K562 (cell line): ENCODE measurements around the gene NKX1-2. TPM values are rescaled to one million over a fixed set of nuclear protein-coding genes. Genes with fewer than 3 reads are reported as not detected.

Experiments used
- BRCA1 ChIP-seq, 2 experiments: fragments of 450-650 bp in 1 of 2; sonication (generic) in 1 of 2; formaldehyde crosslinking in 1 of 2; IDR thresholded peaks; 2 replicates each; pipeline versions ENCODE4 v1.5.0 to v1.6.1; 2017 to 2020; ENCODE audit warnings: mild to moderate bottlenecking in 1 of 2, missing genetic modification reagents in 1 of 2
- C11orf30 ChIP-seq: fragments of 450-650 bp; IDR thresholded peaks from 2 replicates; pipeline ENCODE4 v1.6.1; 2016; ENCODE audit warnings: low read depth, mild to moderate bottlenecking
- CEBPG ChIP-seq, 3 experiments: fragments of 200-800 bp in 1 of 3; sonication (Bioruptor generic) in 1 of 3; sonication (generic) in 1 of 3; formaldehyde crosslinking in 1 of 3; IDR thresholded peaks in 2 of 3; conservative IDR thresholded peaks in 1 of 3; 2 replicates each; pipeline versions ENCODE4 v1.6.1 to v1.8.0; 2016 to 2022; ENCODE audit warnings: missing compliant biosample characterization in 2 of 3, missing genetic modification characterization in 2 of 3, mild to moderate bottlenecking in 1 of 3, missing genetic modification reagents in 1 of 3
- CHD1 ChIP-seq: fragments of 200-600 bp; sonication (generic); IDR thresholded peaks from one replicate; pipeline ENCODE4 v1.6.1; 2012; ENCODE audit warnings: mild to moderate bottlenecking, moderate library complexity, low read length, inconsistent platforms
- CXXC5 ChIP-seq: fragments of 250-450 bp; sonication (Bioruptor Pico); IDR thresholded peaks from 2 replicates; pipeline ENCODE4 v1.8.0; 2022; ENCODE audit warnings: inconsistent platforms, mild to moderate bottlenecking, moderate library complexity
- ELF2 ChIP-seq: fragments of 250-450 bp; sonication (Bioruptor Pico); IDR thresholded peaks from 2 replicates; pipeline ENCODE4 v1.5.0; 2021; ENCODE audit warnings: mild to moderate bottlenecking
- ILK ChIP-seq: fragments of 450-650 bp; IDR thresholded peaks from 2 replicates; pipeline ENCODE4 v1.6.1; 2016; ENCODE audit warnings: missing genetic modification characterization, low read depth, mild to moderate bottlenecking, missing compliant biosample characterization, moderate library complexity, borderline replicate concordance
- L3MBTL2 ChIP-seq: fragments of 450-650 bp; IDR thresholded peaks from 2 replicates; pipeline ENCODE4 v1.6.1; 2016; ENCODE audit warnings: mild to moderate bottlenecking, moderate library complexity
- NFIC ChIP-seq: fragments of 450-650 bp; IDR thresholded peaks from 2 replicates; pipeline ENCODE4 v1.6.1; 2017; ENCODE audit warnings: mild to moderate bottlenecking, inconsistent platforms
- PML ChIP-seq: IDR thresholded peaks from 2 replicates; pipeline ENCODE4 v1.6.1; 2012; ENCODE audit warnings: low read length, inconsistent platforms
- TAL1 ChIP-seq: fragments of 450-650 bp; IDR thresholded peaks from 2 replicates; pipeline ENCODE4 v1.6.1; 2016; ENCODE audit warnings: mild to moderate bottlenecking
- ZNF134 ChIP-seq: fragments of 250-450 bp; sonication (Bioruptor Pico); conservative IDR thresholded peaks from 2 replicates; pipeline ENCODE4 v1.4.0; 2020
- ZNF277 ChIP-seq: fragments of 250-450 bp; sonication (Bioruptor Pico); IDR thresholded peaks from 2 replicates; pipeline ENCODE4 v1.8.0; 2022; ENCODE audit warnings: inconsistent platforms, mild to moderate bottlenecking, moderate library complexity, borderline replicate concordance
- ZNF384 ChIP-seq: IDR thresholded peaks from 2 replicates; pipeline ENCODE4 v1.6.1; 2012; ENCODE audit warnings: low read depth, low read length, improper control_type of control experiment
- ZNF507 ChIP-seq: conservative IDR thresholded peaks from 2 replicates; pipeline ENCODE4 v1.6.1; 2017; ENCODE audit warnings: missing genetic modification characterization, missing compliant biosample characterization
- ZNF586 ChIP-seq: fragments of 450-650 bp; formaldehyde crosslinking; conservative IDR thresholded peaks from 2 replicates; pipeline ENCODE4 v1.4.0; 2020; ENCODE audit warnings: mild to moderate bottlenecking, moderate library complexity
- ZSCAN32 ChIP-seq: fragments of 450-650 bp; formaldehyde crosslinking; IDR thresholded peaks from 2 replicates; pipeline ENCODE4 v1.4.0; 2020; ENCODE audit warnings: mild to moderate bottlenecking, moderate library complexity
- polyA plus RNA-seq, 8 experiments: library from polyadenylated mRNA; depleted of rRNA in 4 of 8; stranded (reverse) in 5 of 8; unstranded in 3 of 8; fragments of >200 nt; fragmentation: Nextera tagmentation in 2 of 8; fragmentation: Illumina TruSeq in 1 of 8; extraction: Ambion mirVana in 2 of 8; extraction: Trizol in 1 of 8; gene quantifications; 2 replicates each; pipeline versions ENCODE4 v1.2.1 to v1.2.3, GENCODE V29; 2011 to 2014; ENCODE audit warnings: inconsistent platforms in 1 of 8, missing spikeins in 1 of 8
- total RNA-seq, 7 experiments: library from RNA; depleted of rRNA in 6 of 7; stranded (reverse); fragments of >200 nt in 6 of 7; fragmentation: Illumina TruSeq in 2 of 7; extraction: Trizol in 2 of 7; gene quantifications; 2 replicates each; pipeline versions ENCODE4 v1.2.1 to v1.2.3, GENCODE V29; 2011 to 2021; ENCODE audit warnings: low replicate concordance in 1 of 7
- TF ChIP-seq, protein P1 (sequence below): fragments of 250-450 bp; sonication (Bioruptor Pico); IDR thresholded peaks from 2 replicates; pipeline ENCODE4 v1.4.0; 2020
- TF ChIP-seq, protein P2 (sequence below): fragments of 250-450 bp; sonication (Bioruptor Pico); IDR thresholded peaks from 2 replicates; pipeline ENCODE4 v1.9.0; 2021; ENCODE audit warnings: mild to moderate bottlenecking
- TF ChIP-seq, protein P3 (sequence below): sonication (generic); formaldehyde crosslinking; IDR thresholded peaks from 2 replicates; pipeline ENCODE4 v1.8.0; 2023; ENCODE audit warnings: mild to moderate bottlenecking, missing genetic modification reagents

The NKX1-2 gene
- total and polyA plus RNA-seq, 9 of the 15 experiments (the other 6 are each of a cell fraction or from before 2014, with no cell fraction given): not detected

DNA sequence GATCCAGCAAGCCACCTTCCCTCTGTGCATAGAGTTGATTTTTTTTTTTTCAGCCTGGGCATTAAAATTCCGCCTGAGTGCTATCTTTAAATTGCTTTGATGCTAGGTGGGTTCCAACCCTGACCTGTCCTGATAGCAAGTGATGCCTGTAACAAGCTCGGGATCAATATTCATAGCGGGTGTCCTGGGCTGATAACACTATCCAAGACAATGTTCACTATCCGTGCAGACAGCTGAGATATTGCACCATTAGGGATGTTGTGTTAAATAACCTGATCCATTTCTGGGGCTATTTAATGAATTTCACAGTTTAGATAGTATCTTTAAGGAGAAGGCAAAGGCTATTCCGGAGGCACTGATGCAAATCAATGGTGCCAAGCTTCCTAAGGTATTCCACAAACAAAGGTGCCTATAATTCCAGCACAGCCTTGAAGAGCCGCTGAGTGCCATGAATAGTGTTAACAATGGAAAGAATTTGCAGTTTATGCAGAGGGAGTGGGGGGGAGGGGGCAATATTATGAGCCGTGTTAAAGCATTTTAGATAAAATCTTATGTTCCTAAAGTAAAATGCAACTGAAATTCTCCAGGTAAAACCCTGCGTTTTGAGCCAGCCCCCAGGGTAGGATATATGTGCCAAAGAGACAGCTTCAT, 4.2 kb upstream of the NKX1-2 start (continued):
- TF ChIP-seq, protein P1, sequence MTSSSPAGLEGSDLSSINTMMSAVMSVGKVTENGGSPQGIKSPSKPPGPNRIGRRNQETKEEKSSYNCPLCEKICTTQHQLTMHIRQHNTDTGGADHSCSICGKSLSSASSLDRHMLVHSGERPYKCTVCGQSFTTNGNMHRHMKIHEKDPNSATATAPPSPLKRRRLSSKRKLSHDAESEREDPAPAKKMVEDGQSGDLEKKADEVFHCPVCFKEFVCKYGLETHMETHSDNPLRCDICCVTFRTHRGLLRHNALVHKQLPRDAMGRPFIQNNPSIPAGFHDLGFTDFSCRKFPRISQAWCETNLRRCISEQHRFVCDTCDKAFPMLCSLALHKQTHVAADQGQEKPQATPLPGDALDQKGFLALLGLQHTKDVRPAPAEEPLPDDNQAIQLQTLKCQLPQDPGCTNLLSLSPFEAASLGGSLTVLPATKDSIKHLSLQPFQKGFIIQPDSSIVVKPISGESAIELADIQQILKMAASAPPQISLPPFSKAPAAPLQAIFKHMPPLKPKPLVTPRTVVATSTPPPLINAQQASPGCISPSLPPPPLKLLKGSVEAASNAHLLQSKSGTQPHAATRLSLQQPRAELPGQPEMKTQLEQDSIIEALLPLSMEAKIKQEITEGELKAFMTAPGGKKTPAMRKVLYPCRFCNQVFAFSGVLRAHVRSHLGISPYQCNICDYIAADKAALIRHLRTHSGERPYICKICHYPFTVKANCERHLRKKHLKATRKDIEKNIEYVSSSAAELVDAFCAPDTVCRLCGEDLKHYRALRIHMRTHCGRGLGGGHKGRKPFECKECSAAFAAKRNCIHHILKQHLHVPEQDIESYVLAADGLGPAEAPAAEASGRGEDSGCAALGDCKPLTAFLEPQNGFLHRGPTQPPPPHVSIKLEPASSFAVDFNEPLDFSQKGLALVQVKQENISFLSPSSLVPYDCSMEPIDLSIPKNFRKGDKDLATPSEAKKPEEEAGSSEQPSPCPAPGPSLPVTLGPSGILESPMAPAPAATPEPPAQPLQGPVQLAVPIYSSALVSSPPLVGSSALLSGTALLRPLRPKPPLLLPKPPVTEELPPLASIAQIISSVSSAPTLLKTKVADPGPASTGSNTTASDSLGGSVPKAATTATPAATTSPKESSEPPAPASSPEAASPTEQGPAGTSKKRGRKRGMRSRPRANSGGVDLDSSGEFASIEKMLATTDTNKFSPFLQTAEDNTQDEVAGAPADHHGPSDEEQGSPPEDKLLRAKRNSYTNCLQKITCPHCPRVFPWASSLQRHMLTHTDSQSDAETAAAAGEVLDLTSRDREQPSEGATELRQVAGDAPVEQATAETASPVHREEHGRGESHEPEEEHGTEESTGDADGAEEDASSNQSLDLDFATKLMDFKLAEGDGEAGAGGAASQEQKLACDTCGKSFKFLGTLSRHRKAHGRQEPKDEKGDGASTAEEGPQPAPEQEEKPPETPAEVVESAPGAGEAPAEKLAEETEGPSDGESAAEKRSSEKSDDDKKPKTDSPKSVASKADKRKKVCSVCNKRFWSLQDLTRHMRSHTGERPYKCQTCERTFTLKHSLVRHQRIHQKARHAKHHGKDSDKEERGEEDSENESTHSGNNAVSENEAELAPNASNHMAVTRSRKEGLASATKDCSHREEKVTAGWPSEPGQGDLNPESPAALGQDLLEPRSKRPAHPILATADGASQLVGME (CRISPR knock-in tag): no peak
- TF ChIP-seq NFIC (peak; percentile 54), CEBPG (CRISPR knock-in tag; IDR thresholded peaks at IDR 0.05) (no peak), CEBPG (tag; conservative IDR thresholded peaks at IDR 0.05 in 1 of 2, IDR thresholded peaks at IDR 0.05 in 1 of 2) (no peak), ZSCAN32 (CRISPR knock-in tag) (no peak), CXXC5 (CRISPR knock-in tag) (peak; percentile 31; the same call in 1 of the 2 replicates), TAL1 (peak; percentile 86), ZNF384 (peak; percentile 22; the same call in 1 of the 2 replicates), C11orf30 (no peak), PML (peak; percentile 59; the same call in 1 of the 2 replicates), ZNF507 (tag) (no peak), ZNF586 (CRISPR knock-in tag) (no peak), BRCA1 (IDR thresholded peaks at IDR 0.05) (no peak), BRCA1 (CRISPR knock-in tag; IDR thresholded peaks at IDR 0.05) (no peak), ZNF277 (no peak), CHD1 (no peak), L3MBTL2 (no peak), ZNF134 (CRISPR knock-in tag) (no peak), ELF2 (no peak), ILK (tag) (no peak)
- TF ChIP-seq, protein P2, sequence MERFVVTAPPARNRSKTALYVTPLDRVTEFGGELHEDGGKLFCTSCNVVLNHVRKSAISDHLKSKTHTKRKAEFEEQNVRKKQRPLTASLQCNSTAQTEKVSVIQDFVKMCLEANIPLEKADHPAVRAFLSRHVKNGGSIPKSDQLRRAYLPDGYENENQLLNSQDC (CRISPR knock-in tag): no peak
- TF ChIP-seq, protein P3, sequence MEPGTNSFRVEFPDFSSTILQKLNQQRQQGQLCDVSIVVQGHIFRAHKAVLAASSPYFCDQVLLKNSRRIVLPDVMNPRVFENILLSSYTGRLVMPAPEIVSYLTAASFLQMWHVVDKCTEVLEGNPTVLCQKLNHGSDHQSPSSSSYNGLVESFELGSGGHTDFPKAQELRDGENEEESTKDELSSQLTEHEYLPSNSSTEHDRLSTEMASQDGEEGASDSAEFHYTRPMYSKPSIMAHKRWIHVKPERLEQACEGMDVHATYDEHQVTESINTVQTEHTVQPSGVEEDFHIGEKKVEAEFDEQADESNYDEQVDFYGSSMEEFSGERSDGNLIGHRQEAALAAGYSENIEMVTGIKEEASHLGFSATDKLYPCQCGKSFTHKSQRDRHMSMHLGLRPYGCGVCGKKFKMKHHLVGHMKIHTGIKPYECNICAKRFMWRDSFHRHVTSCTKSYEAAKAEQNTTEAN: no peak
